AG09319 (cell line): Measurements from ENCODE around the gene NADK.
A peak's percentile ranks its signal among the peaks of the same experiment; 100 is the strongest.
"Not testable (repeated sequence)": the region's sequence is repeated elsewhere in the genome, so short reads cannot be mapped to it uniquely, and the experiment has no call there.

Experiments
- DNase-seq: peaks from one replicate; pipeline ENCODE4 v3.0.0-alpha.2; 2010; ENCODE audit warnings: low read depth; ENCODE audit errors: extremely low read depth
- CTCF ChIP-seq: IDR thresholded peaks from 2 replicates; pipeline ENCODE4 v1.5.1; 2011; ENCODE audit warnings: low read depth, mild to moderate bottlenecking, inconsistent platforms, low read length, moderate library complexity

NADK gene

GRCh38 chr1:1732381-1732780, 45.9 kb downstream of the NADK start:
- no peak for TF ChIP-seq CTCF
- no peak for DNase-seq

- TF ChIP-seq CTCF = no peak
- no peak for DNase-seq
Measured at GRCh38 chr1:1730870-1731269, 47.4 kb downstream of the NADK start.

- DNase-seq = not testable (repeated sequence)
Measured at GRCh38 chr1:1730230-1730629, 48.0 kb downstream of the NADK start.

- not testable (repeated sequence) for DNase-seq
Measured at GRCh38 chr1:1729116-1729816, 49.0 kb downstream of the NADK start.

GRCh38 chr1:1728308-1729005, 49.8 kb downstream of the NADK start:
- peak; percentile 52 for DNase-seq

GRCh38 chr1:1727131-1727651, 51.1 kb downstream of the NADK start:
- DNase-seq = peak; percentile 7

- DNase-seq = not testable (repeated sequence)
Measured at GRCh38 chr1:1726088-1726487, 52.2 kb downstream of the NADK start.

GRCh38 chr1:1724035-1724864, 54.0 kb downstream of the NADK start, which contains the start of gene CDK11A:
CDK11A (minus strand) TSS chr1:1724357; CDS start chr1:1722818, 1,539 bp downstream.
- DNase-seq = peak; percentile 97

- no peak for TF ChIP-seq CTCF
- no peak for DNase-seq
Measured at GRCh38 chr1:1721201-1721600, 57.1 kb downstream of the NADK start.

GRCh38 chr1:1715109-1715883, 63.0 kb downstream of the NADK start:
- DNase-seq = not testable (repeated sequence)

- DNase-seq = not testable (repeated sequence)
Measured at GRCh38 chr1:1707897-1708296, 70.4 kb downstream of the NADK start.

GRCh38 chr1:1707241-1707640, 71.0 kb downstream of the NADK start:
- DNase-seq = not testable (repeated sequence)

- not testable (repeated sequence) for DNase-seq
Measured at GRCh38 chr1:1705623-1706022, 72.6 kb downstream of the NADK start.

- DNase-seq = not testable (repeated sequence)
Measured at GRCh38 chr1:1704284-1704957, 73.8 kb downstream of the NADK start.
